Panc1 (cell line): Measurements from ENCODE around the gene MLLT10. TPM values are rescaled to one million over a fixed set of nuclear protein-coding genes. Genes with fewer than 3 reads are reported as not detected.

Experiments used
- ATAC-seq: fragments of 200-7000 bp; cut with Tn5 transposase; 2 replicates; pipeline ENCODE4 v1.9.1; 2020; ENCODE audit warnings: mild to moderate bottlenecking, moderate library complexity
- BruUV-seq: library from RNA; stranded (reverse); fragments of 400-500 nt; replicated peaks from 2 replicates; lab custom pipeline; 2021; lab: Mats Ljungman, UMichigan
- CTCF ChIA-PET: fragments of 300-600 bp; sonication (Branson Sonifier 250); formaldehyde crosslinking; loops from one replicate; lab custom pipeline; 2022; ENCODE audit warnings: antibody characterized with exemption; lab: Charles Lee
- POLR2A ChIA-PET: fragments of 300-600 bp; sonication (Branson Sonifier 250); formaldehyde crosslinking; loops from one replicate; lab custom pipeline; 2022; ENCODE audit warnings: antibody characterized with exemption; lab: Charles Lee
- DNase-seq: peaks from one replicate; pipeline ENCODE4 v3.0.0-alpha.2; 2010; ENCODE audit warnings: low read depth, low spot score
- H3K27ac ChIP-seq: 2 replicates; pipeline ENCODE4 v1.5.1; 2011; ENCODE audit warnings: mild to moderate bottlenecking, low read length, inconsistent platforms
- H3K27me3 ChIP-seq: fragments of 200-500 bp; sonication (Bioruptor generic); 2 replicates; pipeline ENCODE4 v1.6.0; 2014; ENCODE audit warnings: low read length, inconsistent platforms; ENCODE audit not compliant: control insufficient read depth, insufficient read depth
- H3K36me3 ChIP-seq: fragments of 200-500 bp; sonication (Bioruptor generic); 2 replicates; pipeline ENCODE4 v1.5.1; 2014; ENCODE audit warnings: inconsistent platforms, mild to moderate bottlenecking, low read length, moderate library complexity; ENCODE audit not compliant: control insufficient read depth, insufficient read depth
- H3K4me1 ChIP-seq: 2 replicates; pipeline ENCODE4 v1.5.1; 2011; ENCODE audit warnings: inconsistent platforms, mild to moderate bottlenecking, low read length, moderate library complexity; ENCODE audit not compliant: control insufficient read depth, insufficient read depth
- H3K4me3 ChIP-seq, 2 experiments: 2 replicates each; pipeline ENCODE4 v1.5.1; 2011 to 2012; ENCODE audit warnings: low read depth in 2 of 2, low read length in 2 of 2, mild to moderate bottlenecking in 2 of 2, inconsistent platforms in 1 of 2, moderate library complexity in 1 of 2
- H3K9me3 ChIP-seq: fragments of 200-500 bp; sonication (Bioruptor generic); 2 replicates; pipeline ENCODE4 v1.5.1; 2014; ENCODE audit warnings: low read depth, mild to moderate bottlenecking, inconsistent platforms, low read length, moderate library complexity; ENCODE audit not compliant: control insufficient read depth, insufficient read depth
- CTCF ChIP-seq: fragments of 450-650 bp; IDR thresholded peaks from 2 replicates; pipeline ENCODE4 v1.5.1; 2017; ENCODE audit warnings: mild to moderate bottlenecking
- POLR2AphosphoS5 ChIP-seq: IDR thresholded peaks from 2 replicates; pipeline ENCODE4 v1.6.1; 2012; ENCODE audit warnings: mild to moderate bottlenecking, low read depth, low read length, moderate library complexity
- SIN3A ChIP-seq: IDR thresholded peaks from 2 replicates; pipeline ENCODE4 v1.6.1; 2012; ENCODE audit warnings: low read depth, mild to moderate bottlenecking, low read length, moderate library complexity, borderline replicate concordance; ENCODE audit not compliant: insufficient read depth
- TCF7L2 ChIP-seq: IDR thresholded peaks from 2 replicates; pipeline ENCODE4 v1.6.1; 2011; ENCODE audit warnings: mild to moderate bottlenecking, low read depth, low read length, inconsistent platforms
- in situ Hi-C: cut with HindIII; loops from 2 replicates; pipeline ENCODE4 v1.10.0; 2016; ENCODE audit warnings: low sequenced_read_pairs, low pct_unique_long_range_greater_than_20kb
- intact Hi-C: fragments of 100-400 bp; cut with micrococcal nuclease; formaldehyde crosslinking; loops from one replicate; pipeline ENCODE4 v1.10.0; 2022; ENCODE audit not compliant: unreplicated experiment
- total RNA-seq: library from RNA; stranded (reverse); gene quantifications from one replicate; pipeline ENCODE4 v1.2.1, GENCODE V29; 2021; ENCODE audit not compliant: unreplicated experiment
- TF ChIP-seq, protein P1 (sequence below), 2 experiments: IDR thresholded peaks; 2 replicates each; pipeline ENCODE4 v1.6.1; 2011 to 2012; ENCODE audit warnings: low read depth in 2 of 2, control low read depth in 1 of 2, low read length in 1 of 2, mild to moderate bottlenecking in 1 of 2, moderate library complexity in 1 of 2; ENCODE audit not compliant: insufficient read depth in 1 of 2

The MLLT10 gene
- total RNA-seq, 1 experiment from 2014 or later = 33.4 TPM

- DNase-seq = no peak
- TF ChIP-seq CTCF (no peak), POLR2AphosphoS5 (no peak), SIN3A (no peak), TCF7L2 (no peak)
- TF ChIP-seq, protein P1, sequence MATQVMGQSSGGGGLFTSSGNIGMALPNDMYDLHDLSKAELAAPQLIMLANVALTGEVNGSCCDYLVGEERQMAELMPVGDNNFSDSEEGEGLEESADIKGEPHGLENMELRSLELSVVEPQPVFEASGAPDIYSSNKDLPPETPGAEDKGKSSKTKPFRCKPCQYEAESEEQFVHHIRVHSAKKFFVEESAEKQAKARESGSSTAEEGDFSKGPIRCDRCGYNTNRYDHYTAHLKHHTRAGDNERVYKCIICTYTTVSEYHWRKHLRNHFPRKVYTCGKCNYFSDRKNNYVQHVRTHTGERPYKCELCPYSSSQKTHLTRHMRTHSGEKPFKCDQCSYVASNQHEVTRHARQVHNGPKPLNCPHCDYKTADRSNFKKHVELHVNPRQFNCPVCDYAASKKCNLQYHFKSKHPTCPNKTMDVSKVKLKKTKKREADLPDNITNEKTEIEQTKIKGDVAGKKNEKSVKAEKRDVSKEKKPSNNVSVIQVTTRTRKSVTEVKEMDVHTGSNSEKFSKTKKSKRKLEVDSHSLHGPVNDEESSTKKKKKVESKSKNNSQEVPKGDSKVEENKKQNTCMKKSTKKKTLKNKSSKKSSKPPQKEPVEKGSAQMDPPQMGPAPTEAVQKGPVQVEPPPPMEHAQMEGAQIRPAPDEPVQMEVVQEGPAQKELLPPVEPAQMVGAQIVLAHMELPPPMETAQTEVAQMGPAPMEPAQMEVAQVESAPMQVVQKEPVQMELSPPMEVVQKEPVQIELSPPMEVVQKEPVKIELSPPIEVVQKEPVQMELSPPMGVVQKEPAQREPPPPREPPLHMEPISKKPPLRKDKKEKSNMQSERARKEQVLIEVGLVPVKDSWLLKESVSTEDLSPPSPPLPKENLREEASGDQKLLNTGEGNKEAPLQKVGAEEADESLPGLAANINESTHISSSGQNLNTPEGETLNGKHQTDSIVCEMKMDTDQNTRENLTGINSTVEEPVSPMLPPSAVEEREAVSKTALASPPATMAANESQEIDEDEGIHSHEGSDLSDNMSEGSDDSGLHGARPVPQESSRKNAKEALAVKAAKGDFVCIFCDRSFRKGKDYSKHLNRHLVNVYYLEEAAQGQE (IDR thresholded peaks at IDR 0.05; ENCODE audit: insufficient read depth in 1 of 2, low read depth in 2 of 2, low read length in 1 of 2) = no peak
- ChIA-PET POLR2A (no interaction called here), CTCF (no interaction called here)
- no peaks in the 10 kb centered on the region for H3K27me3 ChIP-seq
- BruUV-seq = no TSS peak
- no peak overlapping the region for H3K27ac ChIP-seq
- H3K36me3 ChIP-seq = no peaks in the 10 kb centered on the region
- intact Hi-C loops (no loop called here), in situ Hi-C loops (no loop called here)
- ATAC-seq = no peak
- no peaks in the 10 kb centered on the region for H3K9me3 ChIP-seq
- no peak overlapping the region for H3K4me3 ChIP-seq
- H3K4me1 ChIP-seq = 0 out of 2 replicates have a peak, but pooled peaks cover 3% of the 10 kb centered on the region
Observed at GRCh38 chr10:21751341-21752310, 217.6 kb downstream of the MLLT10 start.

DNA sequence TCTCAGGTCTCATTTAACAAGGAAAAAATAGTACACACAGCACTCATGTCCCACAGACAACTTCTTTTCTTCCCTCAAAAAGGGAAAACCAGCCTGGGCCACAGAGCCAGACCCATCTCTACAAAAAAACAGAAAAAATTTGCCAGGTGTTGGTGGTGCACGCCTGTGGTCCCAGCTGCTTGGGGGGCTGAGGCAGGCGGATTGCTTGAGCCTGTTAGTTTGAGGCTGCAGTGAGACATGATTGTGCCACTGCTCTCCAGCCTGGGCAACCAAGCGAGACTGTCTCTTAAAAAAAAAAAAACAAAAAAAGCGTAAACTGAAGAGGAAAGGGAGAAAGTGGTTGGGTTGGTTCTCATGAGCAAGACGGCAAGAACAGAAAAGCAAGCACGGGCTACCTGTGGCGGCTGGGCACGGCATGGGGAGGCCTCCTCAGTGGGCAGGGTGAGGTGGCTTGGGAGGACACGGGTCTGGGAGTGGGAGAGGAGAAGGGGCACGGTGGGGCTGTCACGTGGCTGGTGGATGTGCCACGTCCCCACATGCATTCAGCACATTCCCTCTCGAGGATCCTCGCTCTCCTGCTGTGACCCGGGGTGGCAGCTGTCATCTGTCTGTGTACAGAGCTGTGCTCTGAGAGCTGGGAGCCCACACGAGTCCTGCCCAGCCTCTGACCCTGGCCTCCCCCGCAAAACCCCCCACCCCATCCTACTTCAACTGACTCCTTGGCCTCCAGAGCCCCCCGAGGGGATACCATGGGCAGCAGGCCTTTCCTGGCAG lies 219.7 kb downstream of the MLLT10 start:
- Histone ChIP-seq H3K27me3 (no peaks in the 10 kb centered on the region), H3K36me3 (no peaks in the 10 kb centered on the region), H3K9me3 (no peaks in the 10 kb centered on the region), H3K4me3 (no peak overlapping the region), H3K27ac (no peak overlapping the region), H3K4me1 (0 out of 2 replicates have a peak, but pooled peaks cover 3% of the 10 kb centered on the region)
- CTCF ChIA-PET = no interaction called here
- TF ChIP-seq SIN3A (no peak), TCF7L2 (no peak), POLR2AphosphoS5 (no peak), CTCF (no peak)
- TF ChIP-seq, protein P1 (IDR thresholded peaks at IDR 0.05; ENCODE audit: insufficient read depth in 1 of 2, low read depth in 2 of 2, low read length in 1 of 2) = no peak
- POLR2A ChIA-PET = no interaction called here
- ATAC-seq (no peak), DNase-seq (no peak)
- BruUV-seq = no TSS peak
- intact Hi-C loops = no loop called here
- in situ Hi-C loops = no loop called here
